Measurements from ENCODE around the gene ITGB8. TPM values are rescaled to one million over a fixed set of nuclear protein-coding genes. Genes with fewer than 3 reads are reported as not detected.

Gene ITGB8
- total RNA-seq, 1 experiment from 2014 or later, result 2.4 TPM

- H3K9ac ChIP-seq (ENCODE audit: low read length), result no peak overlapping the region
- POLR2A ChIA-PET, result no interaction called here
- no peak overlapping the region for H3K4me3 ChIP-seq (replicated peaks in 1 of 2; ENCODE audit: low read depth in 1 of 2, low read length in 2 of 2)
- no peaks in the 10 kb centered on the region for H3K4me1 ChIP-seq (ENCODE audit: control insufficient read depth in 1 of 2, insufficient read depth in 2 of 2, low read length in 2 of 2)
- no peaks in the 10 kb centered on the region for H3K9me2 ChIP-seq (ENCODE audit: insufficient read depth)
- H3K4me2 ChIP-seq (ENCODE audit: low read length), result no peak overlapping the region
- H3K27me3 ChIP-seq (ENCODE audit: insufficient read depth, low read length), result no peaks in the 10 kb centered on the region
- RAD21 ChIA-PET (ENCODE audit: low non-redundant PET in 1 of 2, low total read pairs in 2 of 2, uncharacterized antibody in 2 of 2, unreplicated experiment in 2 of 2), result no interaction called here
- CTCF ChIA-PET, result interaction anchor here (1.3 kb wide), 1 partner anchor 13 kb away, joined by 3 read pairs; no protein-coding TSS in a partner anchor
- no peaks in the 10 kb centered on the region for H4K20me1 ChIP-seq (ENCODE audit: insufficient read depth)
- ATAC-seq (no peak), DNase-seq (ENCODE audit: low read depth, low spot score) (no peak)
- intact Hi-C loops (cut with micrococcal nuclease), result no loop called here
- TF ChIP-seq ZFX (IDR thresholded peaks at IDR 0.05) (no peak), ZNF274 (IDR thresholded peaks at IDR 0.05; ENCODE audit: low read depth, low read length) (no peak), SRF (IDR thresholded peaks at IDR 0.05; ENCODE audit: low read depth) (no peak), CBX3 (IDR thresholded peaks at IDR 0.05; ENCODE audit: low read depth) (no peak), YY1 (IDR thresholded peaks at IDR 0.05; ENCODE audit: extremely low read depth, insufficient replicate concordance, low read depth, low read length) (no peak), ZBTB33 (IDR thresholded peaks at IDR 0.05; ENCODE audit: extremely low read depth, insufficient replicate concordance, low read length) (no peak), REST (IDR thresholded peaks at IDR 0.05; ENCODE audit: low read depth) (no peak), EZH2phosphoT487 (IDR thresholded peaks at IDR 0.05; ENCODE audit: borderline replicate concordance) (no peak), SP1 (IDR thresholded peaks at IDR 0.05; ENCODE audit: low read depth) (no peak), SIN3A (IDR thresholded peaks at IDR 0.05; ENCODE audit: low read depth) (no peak), ELF1 (IDR thresholded peaks at IDR 0.05; ENCODE audit: borderline replicate concordance, low read depth) (no peak), CEBPB (IDR thresholded peaks at IDR 0.05; ENCODE audit: low read depth) (no peak), EZH2 (IDR thresholded peaks at IDR 0.05) (no peak), CTCF (IDR thresholded peaks at IDR 0.05 in 2 of 3, conservative IDR thresholded peaks at IDR 0.05 in 1 of 3; ENCODE audit: borderline replicate concordance in 1 of 3, insufficient read depth in 1 of 3, low read depth in 2 of 3, low read length in 2 of 3) (no peak), RAD21 (IDR thresholded peaks at IDR 0.05; ENCODE audit: low read depth) (no peak)
- no peaks in the 10 kb centered on the region for H3K9me3 ChIP-seq (ENCODE audit: control insufficient read depth in 1 of 2, insufficient read depth in 1 of 2, low read depth in 1 of 2, low read length in 2 of 2)
- H3K27ac ChIP-seq (ENCODE audit: low read depth, low read length), result no peak overlapping the region
- no peaks in the 10 kb centered on the region for H3K36me3 ChIP-seq (ENCODE audit: control insufficient read depth in 1 of 2, insufficient read depth in 2 of 2, low read length in 2 of 2)
- H3K79me2 ChIP-seq (ENCODE audit: insufficient read depth, low read length), result no peaks in the 10 kb centered on the region
- no peak overlapping the region for H2AFZ ChIP-seq (ENCODE audit: low read depth, low read length, poor library complexity, severe bottlenecking)
- no TSS peak for BruUV-seq (replicated peaks)
Measured at GRCh38 chr7:20316706-20317105, 14.0 kb upstream of the ITGB8 start.
